ENCODE data around the gene FAM227B. TPM values are rescaled to one million over a fixed set of nuclear protein-coding genes. Genes with fewer than 3 reads are reported as not detected.

FAM227B gene
- total RNA-seq, 1 experiment from 2014 or later, result 2.3 TPM

DNA sequence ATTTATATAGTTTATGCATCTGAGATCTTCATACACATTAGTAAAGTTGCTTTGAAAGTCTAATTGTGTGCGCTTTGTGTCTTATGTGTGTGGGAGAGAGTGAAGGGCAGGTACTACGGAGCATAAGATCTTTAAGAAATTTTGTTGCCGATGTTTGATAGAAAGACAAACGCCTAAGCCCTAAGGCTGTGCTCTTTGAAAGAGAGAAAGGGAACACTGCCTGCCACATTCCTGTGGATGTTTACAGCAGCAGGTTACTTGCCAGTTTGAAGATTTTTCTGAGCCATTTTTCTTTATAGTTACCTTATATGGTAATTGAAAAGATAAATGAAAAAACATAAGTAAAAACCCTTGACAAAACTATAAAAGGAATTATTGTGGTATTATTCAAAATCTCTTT is 17.2 kb upstream of the FAM227B start:
- DNase-seq, result no peak
- Histone ChIP-seq H3K4me3 (ENCODE audit: low read depth, low read length) (no peak overlapping the region), H3K36me3 (ENCODE audit: control insufficient read depth, insufficient read depth, low read length) (no peaks in the 10 kb centered on the region), H3K4me1 (no peaks in the 10 kb centered on the region), H3K27me3 (replicated peaks; ENCODE audit: control insufficient read depth, insufficient read depth, low read length) (no peaks in the 10 kb centered on the region), H3K9me3 (no peaks in the 10 kb centered on the region)
- intact Hi-C loops (cut with micrococcal nuclease; ENCODE audit: unreplicated experiment), result no loop called here
- no TSS peak for BruUV-seq (replicated peaks)
- TF ChIP-seq, protein P1, sequence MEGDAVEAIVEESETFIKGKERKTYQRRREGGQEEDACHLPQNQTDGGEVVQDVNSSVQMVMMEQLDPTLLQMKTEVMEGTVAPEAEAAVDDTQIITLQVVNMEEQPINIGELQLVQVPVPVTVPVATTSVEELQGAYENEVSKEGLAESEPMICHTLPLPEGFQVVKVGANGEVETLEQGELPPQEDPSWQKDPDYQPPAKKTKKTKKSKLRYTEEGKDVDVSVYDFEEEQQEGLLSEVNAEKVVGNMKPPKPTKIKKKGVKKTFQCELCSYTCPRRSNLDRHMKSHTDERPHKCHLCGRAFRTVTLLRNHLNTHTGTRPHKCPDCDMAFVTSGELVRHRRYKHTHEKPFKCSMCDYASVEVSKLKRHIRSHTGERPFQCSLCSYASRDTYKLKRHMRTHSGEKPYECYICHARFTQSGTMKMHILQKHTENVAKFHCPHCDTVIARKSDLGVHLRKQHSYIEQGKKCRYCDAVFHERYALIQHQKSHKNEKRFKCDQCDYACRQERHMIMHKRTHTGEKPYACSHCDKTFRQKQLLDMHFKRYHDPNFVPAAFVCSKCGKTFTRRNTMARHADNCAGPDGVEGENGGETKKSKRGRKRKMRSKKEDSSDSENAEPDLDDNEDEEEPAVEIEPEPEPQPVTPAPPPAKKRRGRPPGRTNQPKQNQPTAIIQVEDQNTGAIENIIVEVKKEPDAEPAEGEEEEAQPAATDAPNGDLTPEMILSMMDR (IDR thresholded peaks at IDR 0.05; ENCODE audit: insufficient read depth in 1 of 2, low read depth in 1 of 2, low read length in 1 of 2, severe bottlenecking in 1 of 2, unreplicated experiment in 1 of 2), result no peak
- Mint-ChIP-seq H3K4me3 (ENCODE audit: unreplicated experiment) (no peak overlapping the region), H3K27ac (ENCODE audit: unreplicated experiment) (no peak overlapping the region), H3K27me3 (ENCODE audit: insufficient read depth, unreplicated experiment) (no peaks in the 10 kb centered on the region), H3K4me1 (ENCODE audit: low read depth, unreplicated experiment) (no peaks in the 10 kb centered on the region), H3K9me3 (ENCODE audit: unreplicated experiment) (no peaks in the 10 kb centered on the region), H3K36me3 (ENCODE audit: insufficient read depth, unreplicated experiment) (no peaks in the 10 kb centered on the region)
- CTCF ChIA-PET, result no interaction called here
- POLR2A ChIA-PET, result no interaction called here

DNA sequence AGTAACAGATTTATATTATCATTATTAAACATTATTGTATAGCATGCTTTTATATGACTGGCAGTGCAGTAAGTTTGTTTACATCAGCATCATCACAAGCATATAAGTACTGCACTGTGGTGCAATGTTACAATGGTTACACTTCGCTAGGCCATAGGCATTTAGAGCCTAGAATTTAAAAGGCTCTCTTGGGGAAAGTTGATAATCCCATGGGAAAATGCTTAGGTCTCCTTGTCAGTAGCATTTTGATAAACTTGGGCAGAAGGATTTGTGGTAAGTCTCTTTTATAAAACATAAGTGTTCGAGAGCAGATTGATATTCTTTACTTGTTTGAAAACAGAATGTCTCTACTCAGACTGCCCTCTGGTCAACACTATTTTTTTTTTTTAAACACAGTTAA is 7.8 kb upstream of the FAM227B start:
- POLR2A ChIA-PET, result no interaction called here
- no peaks in the 10 kb centered on the region; the same call in 1 of the 2 replicates for H3K36me3 ChIP-seq (ENCODE audit: control insufficient read depth, insufficient read depth, low read length)

DNA sequence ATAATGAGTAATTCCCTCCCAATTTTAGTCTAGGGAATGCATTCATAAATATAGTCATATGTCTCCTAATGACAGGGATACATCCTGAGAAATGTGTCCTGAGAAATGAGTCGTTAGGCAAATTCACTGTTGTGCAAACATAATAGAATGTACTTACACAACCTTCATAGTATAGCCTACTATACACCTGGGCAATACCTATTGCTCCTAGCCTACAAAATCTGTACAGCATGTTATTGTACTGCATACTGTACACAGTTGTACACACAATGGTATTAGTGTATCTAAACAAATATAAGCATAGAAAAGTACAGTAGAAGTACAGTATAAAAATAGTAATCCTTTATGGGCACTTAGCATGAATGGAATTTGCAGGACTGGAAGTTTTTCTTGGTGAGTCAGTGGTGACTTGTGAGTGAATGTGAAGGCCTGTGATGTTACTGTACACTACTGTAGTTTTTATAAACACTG is 6.8 kb upstream of the FAM227B start:
- Mint-ChIP-seq H3K36me3 (ENCODE audit: insufficient read depth, unreplicated experiment) (peaks cover 9% of the 10 kb centered on the region), H3K9me3 (ENCODE audit: unreplicated experiment) (no peaks in the 10 kb centered on the region), H3K4me3 (ENCODE audit: unreplicated experiment) (no peak overlapping the region), H3K27ac (ENCODE audit: unreplicated experiment) (no peak overlapping the region), H3K4me1 (ENCODE audit: low read depth, unreplicated experiment) (no peaks in the 10 kb centered on the region), H3K27me3 (ENCODE audit: insufficient read depth, unreplicated experiment) (no peaks in the 10 kb centered on the region)
- Histone ChIP-seq H3K27me3 (replicated peaks; ENCODE audit: control insufficient read depth, insufficient read depth, low read length) (no peaks in the 10 kb centered on the region), H3K4me3 (ENCODE audit: low read depth, low read length) (no peak overlapping the region), H3K4me1 (peaks cover 3% of the 10 kb centered on the region; the same call in 1 of the 2 replicates), H3K9me3 (0 out of 2 replicates have a peak, but pooled peaks cover 7% of the 10 kb centered on the region), H3K36me3 (ENCODE audit: control insufficient read depth, insufficient read depth, low read length) (no peaks in the 10 kb centered on the region; the same call in 1 of the 2 replicates)
- POLR2A ChIA-PET, result no interaction called here
- intact Hi-C loops (cut with micrococcal nuclease; ENCODE audit: unreplicated experiment), result loop anchor here (10.0 kb wide), 1 partner anchor 453 kb away; the partner anchor contains the start of gene GALK2
- TF ChIP-seq, protein P1 (IDR thresholded peaks at IDR 0.05; ENCODE audit: insufficient read depth in 1 of 2, low read depth in 1 of 2, low read length in 1 of 2, severe bottlenecking in 1 of 2, unreplicated experiment in 1 of 2), result no peak
- no peak for DNase-seq
- BruUV-seq (replicated peaks), result no TSS peak
- CTCF ChIA-PET, result no interaction called here

More for the DNA sequence above, 7.8 kb upstream of the FAM227B start:
- CTCF ChIA-PET, result no interaction called here
- H3K36me3 Mint-ChIP-seq (ENCODE audit: insufficient read depth, unreplicated experiment), result peaks cover 9% of the 10 kb centered on the region
- 0 out of 2 replicates have a peak, but pooled peaks cover 7% of the 10 kb centered on the region for H3K9me3 ChIP-seq
- no TSS peak for BruUV-seq (replicated peaks)
- no peaks in the 10 kb centered on the region for H3K4me1 Mint-ChIP-seq (ENCODE audit: low read depth, unreplicated experiment)
- no peaks in the 10 kb centered on the region for H3K27me3 Mint-ChIP-seq (ENCODE audit: insufficient read depth, unreplicated experiment)
- DNase-seq, result no peak
- no peak overlapping the region for H3K4me3 ChIP-seq (ENCODE audit: low read depth, low read length)
- no peaks in the 10 kb centered on the region for H3K9me3 Mint-ChIP-seq (ENCODE audit: unreplicated experiment)
- no peak overlapping the region for H3K4me3 Mint-ChIP-seq (ENCODE audit: unreplicated experiment)
- H3K27ac Mint-ChIP-seq (ENCODE audit: unreplicated experiment), result no peak overlapping the region
- H3K27me3 ChIP-seq (replicated peaks; ENCODE audit: control insufficient read depth, insufficient read depth, low read length), result no peaks in the 10 kb centered on the region
- TF ChIP-seq, protein P1 (IDR thresholded peaks at IDR 0.05; ENCODE audit: insufficient read depth in 1 of 2, low read depth in 1 of 2, low read length in 1 of 2, severe bottlenecking in 1 of 2, unreplicated experiment in 1 of 2), result no peak
- intact Hi-C loops (cut with micrococcal nuclease; ENCODE audit: unreplicated experiment), result loop anchor here (10.0 kb wide), 1 partner anchor 454 kb away; the partner anchor contains the start of gene GALK2
- peaks cover 3% of the 10 kb centered on the region; the same call in 1 of the 2 replicates for H3K4me1 ChIP-seq

Measured in Caco-2 (cell line).